HG03025 (cell line): ENCODE measurements around the gene CCER1.

Source experiments
- ATAC-seq: cut with Tn5 transposase; IDR thresholded peaks from one replicate; pipeline ENCODE4 v1.9.1; 2021; ENCODE audit warnings: mild to moderate bottlenecking, moderate library complexity; ENCODE audit not compliant: unreplicated experiment, low FRiP score

The CCER1 gene

GRCh38 chr12:90969851-90970250 is 14.9 kb upstream of the CCER1 start:
- no peak for ATAC-seq

- no peak for ATAC-seq
Observed at GRCh38 chr12:90969346-90969745, 14.4 kb upstream of the CCER1 start.

GRCh38 chr12:90965204-90965603 is 10.2 kb upstream of the CCER1 start:
- ATAC-seq = no peak

- no peak for ATAC-seq
Observed at GRCh38 chr12:90964616-90965015, 9.6 kb upstream of the CCER1 start.

GRCh38 chr12:90963946-90964345 is 9.0 kb upstream of the CCER1 start:
- no peak for ATAC-seq

GRCh38 chr12:90961154-90961553 is 6.2 kb upstream of the CCER1 start:
- no peak for ATAC-seq

GRCh38 chr12:90959538-90960139 is 4.7 kb upstream of the CCER1 start:
- peak; percentile 60 for ATAC-seq

GRCh38 chr12:90959032-90959431 is 4.1 kb upstream of the CCER1 start:
- ATAC-seq = no peak

GRCh38 chr12:90958347-90958746 is 3.4 kb upstream of the CCER1 start:
- ATAC-seq = no peak

- ATAC-seq = no peak
Observed at GRCh38 chr12:90954428-90954827, 548 bp downstream of the CCER1 start.

- no peak for ATAC-seq
Observed at GRCh38 chr12:90953956-90954421, 987 bp downstream of the CCER1 start.

GRCh38 chr12:90951432-90952105 is 3.4 kb downstream of the CCER1 start:
- no peak for ATAC-seq

- no peak for ATAC-seq
Observed at GRCh38 chr12:90947869-90948268, 7.1 kb downstream of the CCER1 start.

GRCh38 chr12:90945070-90945649 is 9.8 kb downstream of the CCER1 start:
- no peak for ATAC-seq

GRCh38 chr12:90943255-90943654 is 11.7 kb downstream of the CCER1 start:
- ATAC-seq = no peak

GRCh38 chr12:90940872-90941499 is 14.0 kb downstream of the CCER1 start:
- peak; percentile 63 for ATAC-seq

- ATAC-seq = no peak
Observed at GRCh38 chr12:90939382-90939781, 15.6 kb downstream of the CCER1 start.

GRCh38 chr12:90938451-90938850 is 16.5 kb downstream of the CCER1 start:
- no peak for ATAC-seq

GRCh38 chr12:90937651-90938050 is 17.3 kb downstream of the CCER1 start:
- ATAC-seq = no peak

GRCh38 chr12:90936230-90937005 is 18.6 kb downstream of the CCER1 start:
- ATAC-seq = no peak

GRCh38 chr12:90925562-90925961 is 29.4 kb downstream of the CCER1 start:
- ATAC-seq = no peak
